CD4-positive, alpha-beta T cell treated with Interleukin-1 beta for 1 hour (primary cell): ENCODE results near the gene FUT9.
A peak's percentile ranks its signal among the peaks of the same experiment; 100 is the strongest.

Experiments
- DNase-seq, 2 donors: peaks; one replicate each; pipeline ENCODE4 v3.0.0-alpha.2; 2020 to 2022

FUT9 gene

DNA sequence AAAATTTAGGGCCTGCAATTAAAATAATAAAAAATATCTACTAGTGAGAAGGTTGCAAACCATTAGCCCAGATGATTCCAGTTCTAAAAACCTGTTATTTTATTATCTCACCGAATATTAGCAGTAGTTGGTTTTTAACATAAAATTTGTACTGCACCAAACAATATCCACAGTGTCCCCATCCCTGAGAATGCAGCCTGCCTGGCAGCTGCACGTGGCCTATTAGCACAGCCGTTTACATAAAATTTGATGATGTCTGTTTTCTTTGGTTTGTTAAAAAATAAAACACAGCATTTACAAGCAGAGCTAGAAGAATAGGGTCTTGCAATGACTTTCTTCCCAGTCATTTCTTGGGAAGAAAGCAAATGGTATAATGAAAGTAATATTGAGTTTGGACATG lies 58.2 kb downstream of the FUT9 start:
- no peak for DNase-seq

DNA sequence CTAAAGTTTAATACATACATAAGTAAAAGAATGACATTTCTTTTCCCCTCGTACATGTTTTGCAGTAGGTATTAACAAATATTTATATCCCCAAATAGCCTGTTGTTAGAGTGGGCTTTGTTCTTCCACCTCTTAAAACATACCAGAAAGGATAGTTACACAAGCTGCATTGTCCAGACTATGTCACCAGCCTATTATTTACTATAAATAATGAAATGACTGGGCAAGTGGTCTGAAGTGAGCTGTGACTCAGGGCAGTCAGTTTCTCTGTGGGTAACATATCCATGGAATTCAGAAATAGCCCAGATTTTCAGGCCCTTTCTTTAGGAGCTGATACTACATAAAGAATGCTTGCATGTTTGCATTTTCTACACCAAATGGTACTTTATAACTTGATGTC lies 60.1 kb downstream of the FUT9 start:
- DNase-seq = no peak

DNA sequence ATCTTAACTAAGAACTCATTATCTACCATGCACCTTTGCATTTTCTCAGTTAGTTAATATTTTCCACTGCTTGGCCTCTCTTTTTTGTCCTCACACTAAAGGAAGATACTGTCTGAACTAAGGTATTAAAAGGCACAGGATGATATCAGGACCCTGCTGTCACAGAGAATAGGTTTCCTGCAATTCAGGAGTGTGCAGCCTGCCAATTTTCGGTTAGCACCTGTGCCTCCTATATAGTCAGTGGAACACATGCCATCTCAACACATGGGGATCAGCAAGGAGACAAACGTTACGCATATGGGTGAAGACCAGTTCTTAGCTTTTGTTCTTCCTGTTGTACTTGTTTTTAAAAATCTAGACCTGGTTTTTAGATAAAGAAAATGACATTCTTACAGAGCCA lies 71.0 kb downstream of the FUT9 start:
- no peak for DNase-seq

DNA sequence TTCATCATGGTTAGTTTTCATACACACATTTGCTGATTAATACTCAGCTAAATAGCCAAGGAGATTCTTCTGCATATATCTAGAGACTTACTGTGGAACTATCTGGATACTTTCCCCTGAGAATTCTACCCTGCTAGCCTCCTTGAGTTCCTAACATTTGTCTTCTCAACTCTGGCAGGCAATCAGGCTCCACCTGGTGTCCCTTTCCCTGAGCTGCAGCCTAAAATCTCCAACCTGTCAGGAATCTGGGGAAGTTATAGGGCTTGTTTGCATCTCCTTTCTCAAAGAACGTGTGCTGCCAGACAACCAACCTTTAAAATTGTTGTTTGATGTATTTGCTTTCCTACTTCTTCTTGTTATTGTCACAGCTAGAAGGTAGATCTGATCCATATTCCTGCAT lies 73.4 kb downstream of the FUT9 start:
- DNase-seq = no peak

DNA sequence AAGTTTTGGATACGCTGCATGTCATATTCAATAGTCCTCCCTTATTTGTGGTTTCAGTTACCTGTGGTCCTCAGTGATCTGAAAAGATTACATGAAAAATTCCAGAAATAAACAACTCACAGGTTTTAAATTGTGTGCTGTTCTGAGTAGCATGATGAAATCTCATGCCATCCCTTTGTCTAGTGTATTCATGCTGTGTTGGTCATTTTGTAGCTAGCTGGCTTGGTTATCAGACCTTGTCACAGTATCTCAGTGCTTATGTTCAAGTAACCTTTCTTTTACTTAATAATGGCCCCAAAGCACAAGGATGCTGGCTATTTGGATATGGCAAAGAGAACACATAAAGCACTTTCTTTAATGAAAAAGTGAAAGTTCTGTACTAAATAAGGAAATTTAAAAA lies 78.3 kb downstream of the FUT9 start:
- no peak for DNase-seq

DNA sequence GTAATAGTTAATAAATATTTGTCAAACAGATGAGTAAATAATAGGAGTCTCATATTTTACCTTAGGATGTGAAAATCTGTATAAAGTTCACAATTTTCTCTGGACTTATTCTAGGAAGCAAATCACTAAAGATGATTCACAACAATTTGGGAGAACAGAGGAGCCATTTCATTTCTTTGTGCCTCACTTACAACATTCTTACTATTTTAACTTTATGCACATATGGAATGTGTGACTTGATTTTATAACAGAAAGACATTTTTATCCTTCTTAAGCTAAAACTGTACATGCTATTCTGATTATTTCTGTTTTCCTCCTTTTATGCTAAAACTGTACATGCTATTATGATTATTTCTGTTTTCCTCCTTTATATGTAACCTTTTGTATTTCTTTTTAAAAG lies 83.3 kb downstream of the FUT9 start:
- no peak for DNase-seq

DNA sequence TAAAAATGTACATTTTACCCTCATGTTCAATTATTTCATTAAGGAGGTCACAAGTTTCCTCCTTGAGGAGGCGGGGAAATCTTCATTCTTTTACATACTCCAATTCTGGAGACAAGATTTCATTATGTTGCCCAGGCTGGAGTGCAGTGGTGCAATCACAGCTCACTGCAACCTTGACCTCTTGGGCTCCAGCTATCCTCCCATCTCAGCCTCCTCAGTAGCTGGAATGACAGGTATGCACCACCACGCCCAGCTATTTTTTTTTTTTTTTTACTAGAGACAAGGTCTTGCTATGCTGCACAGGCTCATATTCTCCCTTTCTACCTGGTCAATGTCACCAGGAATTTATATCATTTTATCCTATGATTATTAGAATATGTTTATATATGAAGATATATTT lies 85.8 kb downstream of the FUT9 start:
- DNase-seq = no peak

DNA sequence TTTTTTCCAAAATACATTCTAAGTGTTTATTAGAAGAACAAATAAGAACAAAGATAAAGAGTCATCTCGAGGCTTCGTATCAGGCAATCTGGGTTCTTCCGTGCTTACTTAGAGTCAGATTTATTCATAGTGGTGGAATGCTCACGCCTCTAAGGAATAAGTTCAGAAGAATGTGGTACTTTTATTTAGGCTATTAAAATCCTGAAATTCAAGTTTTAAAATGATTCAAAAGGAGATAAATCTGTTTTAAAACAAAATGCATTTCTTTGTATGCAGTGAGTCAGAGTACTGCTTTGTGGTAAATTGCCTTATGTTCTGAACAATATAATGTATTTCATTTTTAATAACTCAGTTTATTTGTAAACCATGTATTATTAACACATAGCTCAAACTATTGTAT lies 89.1 kb downstream of the FUT9 start:
- DNase-seq = no peak

DNA sequence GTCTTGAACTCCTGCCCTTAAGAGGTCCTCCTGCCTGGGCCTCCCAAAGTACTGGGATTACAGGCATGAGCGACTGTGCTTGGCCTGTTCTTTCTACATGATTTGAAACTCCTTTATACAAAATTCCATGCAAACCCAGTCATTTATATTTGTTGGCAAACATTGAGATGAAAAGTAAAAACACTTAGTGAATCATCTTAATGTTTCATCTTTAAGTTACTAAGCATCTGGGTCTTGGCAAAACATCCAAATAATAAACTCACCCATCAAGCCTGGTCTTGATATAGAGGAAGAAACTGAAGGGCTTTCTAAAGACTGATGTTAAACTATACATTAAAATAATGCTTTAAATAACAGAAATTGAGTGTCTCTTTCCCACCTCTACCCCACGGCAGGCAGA lies 95.1 kb downstream of the FUT9 start:
- DNase-seq = no peak

DNA sequence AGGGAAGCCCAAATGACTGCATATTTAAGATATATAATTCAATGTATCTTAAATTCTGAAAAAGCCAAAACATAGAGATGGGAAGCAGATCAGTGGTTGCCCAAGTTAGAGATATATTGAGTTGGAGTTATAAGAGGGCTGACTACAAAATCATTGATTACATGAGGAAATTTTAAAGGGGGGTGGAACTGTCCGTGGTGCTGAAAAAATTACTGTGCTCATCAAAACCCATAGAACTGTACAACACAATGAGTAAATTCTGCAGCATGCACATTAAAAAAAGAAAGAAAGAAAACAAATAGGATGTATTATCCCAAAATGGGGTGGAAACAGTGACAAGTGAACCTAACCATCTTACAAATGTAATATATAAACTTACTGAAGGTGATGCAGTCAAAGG lies 100.9 kb downstream of the FUT9 start:
- no peak for DNase-seq

DNA sequence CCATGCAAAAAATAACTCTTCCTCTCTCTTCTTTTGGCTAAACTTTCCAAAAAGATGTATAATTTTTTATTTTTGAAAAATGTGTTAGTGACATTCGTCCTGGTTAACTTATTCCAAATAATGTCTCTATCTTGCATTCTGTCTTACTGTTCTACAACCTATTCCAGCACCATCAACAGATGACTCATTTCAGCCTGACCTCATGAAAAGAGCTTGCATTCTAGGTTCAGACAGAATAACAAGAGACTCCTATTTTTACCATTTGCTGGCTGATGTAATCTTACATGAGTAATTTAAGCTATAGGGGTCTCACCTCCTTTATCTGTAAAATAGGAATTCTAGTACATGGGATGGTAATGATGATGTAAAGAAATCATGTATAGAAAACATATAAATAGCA lies 109.0 kb downstream of the FUT9 start:
- no peak for DNase-seq

DNA sequence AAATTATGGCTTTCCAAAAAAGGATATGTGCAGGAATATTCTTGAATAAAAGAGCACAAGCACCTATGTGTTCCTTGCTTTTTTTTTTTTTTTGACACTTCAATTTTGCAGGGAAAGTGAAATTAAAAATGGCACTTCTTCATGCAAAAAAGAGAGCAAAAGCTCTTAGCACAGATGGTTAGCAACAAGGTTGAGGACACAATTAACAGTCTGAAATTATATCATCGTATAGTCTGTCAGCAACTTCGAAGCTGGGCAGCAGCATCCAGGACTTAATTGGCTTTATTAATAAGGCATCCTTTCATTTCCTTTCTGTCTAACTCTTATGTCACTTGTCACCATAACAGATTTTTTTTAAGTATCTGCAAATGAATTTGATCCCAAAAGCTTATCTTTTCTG lies 122.6 kb downstream of the FUT9 start:
- DNase-seq = no peak

DNA sequence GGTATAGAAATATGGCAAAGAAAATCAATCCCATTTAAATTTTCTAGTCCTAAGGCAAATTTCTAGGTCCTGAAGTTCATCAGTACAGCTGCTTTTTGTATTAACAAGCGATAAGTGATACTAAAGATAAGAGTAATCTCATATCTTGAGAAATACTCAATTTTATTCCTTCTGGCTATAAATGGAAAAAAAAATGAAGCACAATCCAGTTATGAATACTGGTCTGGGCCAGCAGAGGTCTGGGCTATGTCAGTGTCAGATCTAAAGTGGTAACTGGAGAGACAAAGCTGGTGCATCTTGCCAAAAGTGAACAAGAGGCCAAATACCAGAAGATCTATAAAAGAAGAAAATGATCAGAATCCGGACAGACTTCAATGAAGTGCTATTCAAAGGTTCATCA lies 126.4 kb downstream of the FUT9 start:
- no peak for DNase-seq

DNA sequence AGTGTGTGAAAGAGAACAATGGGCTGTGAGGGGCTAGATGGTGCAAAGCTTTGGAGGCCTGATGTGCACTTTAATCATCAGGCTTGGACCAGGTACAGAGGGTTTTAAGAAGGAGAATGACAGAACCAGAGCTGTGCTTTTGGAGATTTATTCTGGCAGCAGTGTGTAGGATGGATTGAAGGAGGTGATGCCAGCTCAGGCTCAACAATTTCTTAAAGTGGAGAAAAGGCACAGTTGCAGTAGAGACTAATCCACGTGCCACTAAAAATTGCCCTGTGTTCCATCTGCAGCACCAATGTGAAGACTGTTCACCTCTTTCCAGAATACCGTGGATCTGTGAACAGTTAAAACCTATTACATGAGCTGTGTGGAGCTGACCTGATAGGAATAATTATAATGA lies 134.7 kb downstream of the FUT9 start:
- DNase-seq = no peak

DNA sequence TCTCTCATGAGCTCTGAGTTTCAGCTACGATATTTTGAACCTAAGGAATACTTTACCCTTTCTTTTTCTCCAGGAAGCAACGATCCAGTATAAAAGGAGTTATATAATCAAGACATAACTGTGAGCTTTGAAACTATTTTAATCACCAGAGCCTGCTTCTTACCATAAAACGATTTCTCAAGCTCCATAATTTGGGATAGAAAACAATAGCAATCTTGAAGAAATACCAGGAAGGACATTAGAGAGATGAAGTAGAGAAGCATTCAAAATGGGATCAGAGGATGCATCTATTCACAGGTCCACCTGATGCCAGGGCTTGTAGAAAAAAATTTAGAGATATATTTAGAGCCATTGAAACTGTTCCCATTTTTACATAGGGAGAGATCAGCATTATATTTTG lies 135.9 kb downstream of the FUT9 start:
- no peak for DNase-seq

DNA sequence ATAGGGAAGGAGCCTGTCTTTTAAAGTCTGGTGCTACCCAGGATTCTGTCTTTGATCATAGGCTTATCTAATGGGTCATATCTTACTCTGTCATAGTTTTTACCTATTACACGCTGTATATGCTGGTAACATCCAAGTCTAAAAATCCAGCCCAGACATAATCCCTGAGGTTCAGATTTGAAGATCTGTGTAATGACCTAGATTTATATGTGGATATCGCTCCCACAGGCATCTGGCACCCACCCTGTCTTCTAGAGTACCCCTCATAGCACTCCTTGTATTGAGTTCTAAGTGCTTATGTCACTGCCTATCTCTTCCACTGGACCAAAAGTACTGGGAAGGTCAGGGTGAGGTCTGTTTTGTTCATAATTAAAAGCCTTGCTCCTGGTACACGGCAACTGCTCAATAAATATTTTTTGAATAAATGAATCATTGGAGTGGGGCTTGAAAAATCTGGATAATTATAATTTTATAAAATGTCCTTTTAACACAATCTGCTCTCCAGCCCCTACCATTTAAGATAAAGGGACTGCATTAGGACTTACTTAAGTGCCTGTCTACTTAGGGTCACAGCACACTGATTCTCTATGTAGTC lies 136.4 kb downstream of the FUT9 start:
- DNase-seq = no peak

DNA sequence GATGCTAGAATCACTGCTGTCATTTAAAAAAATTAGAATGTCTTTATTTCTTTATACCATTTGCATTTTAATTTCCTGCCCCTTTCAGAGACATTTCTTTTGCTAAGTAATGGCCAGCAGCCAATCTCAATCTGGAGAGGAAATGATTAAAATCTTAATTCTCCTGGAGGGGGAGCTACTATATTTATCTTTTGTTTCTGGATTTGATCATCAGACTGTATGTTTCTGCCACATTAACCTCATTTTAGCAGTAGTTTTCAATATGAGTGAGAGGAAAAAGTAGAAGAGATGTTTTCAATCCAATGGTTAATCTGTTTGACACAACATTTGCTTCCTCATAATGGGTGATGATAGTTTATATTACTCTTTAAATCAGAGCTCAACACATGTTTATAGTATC lies 138.0 kb downstream of the FUT9 start:
- no peak for DNase-seq

DNA sequence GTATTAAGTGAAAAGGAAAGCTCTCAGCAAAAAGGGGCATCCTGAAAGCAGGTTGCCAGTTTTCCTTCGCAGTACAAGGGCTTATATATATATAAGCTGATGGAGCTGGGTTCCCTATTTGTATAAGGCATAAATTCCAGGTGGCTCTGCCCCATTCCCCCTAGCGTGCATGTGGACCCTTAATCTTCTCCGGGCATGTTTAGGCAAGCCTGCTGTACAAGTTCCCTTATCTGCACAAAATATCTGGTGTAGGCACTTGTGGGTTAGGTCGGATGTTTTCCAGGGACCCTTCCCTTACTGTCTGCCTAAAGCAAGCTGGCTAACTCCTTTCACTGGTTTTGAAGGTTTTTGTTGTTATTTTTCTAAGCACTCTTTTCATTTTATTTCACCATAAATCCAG lies 140.7 kb downstream of the FUT9 start:
- DNase-seq = no peak

DNA sequence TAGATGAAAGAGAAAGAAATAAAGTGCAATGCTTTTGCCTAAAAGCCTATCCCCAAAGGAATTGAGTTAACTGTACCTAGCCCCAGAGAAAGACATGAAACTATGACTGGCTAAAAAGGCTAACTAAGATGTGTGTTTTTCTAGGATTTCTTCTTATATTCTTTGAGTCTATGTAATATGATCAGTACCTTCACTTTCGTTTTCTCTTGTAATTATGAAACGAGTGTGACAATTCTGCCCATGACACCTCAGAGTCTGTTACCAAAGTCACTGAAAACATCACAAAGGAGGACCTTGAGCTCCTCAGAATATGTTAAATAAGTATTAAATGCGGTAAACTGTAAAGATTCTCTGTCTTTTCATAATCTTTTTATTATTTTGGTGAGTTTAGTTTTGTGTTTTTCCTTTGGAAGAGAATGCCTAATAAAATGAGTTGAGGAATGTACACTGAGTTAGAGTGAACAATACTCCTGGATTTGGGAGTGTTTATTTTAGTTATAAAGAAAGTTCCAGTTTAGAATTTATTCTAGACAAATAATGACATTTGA lies 141.3 kb downstream of the FUT9 start:
- peak in 1 of 2 donors; percentile 11 for DNase-seq

DNA sequence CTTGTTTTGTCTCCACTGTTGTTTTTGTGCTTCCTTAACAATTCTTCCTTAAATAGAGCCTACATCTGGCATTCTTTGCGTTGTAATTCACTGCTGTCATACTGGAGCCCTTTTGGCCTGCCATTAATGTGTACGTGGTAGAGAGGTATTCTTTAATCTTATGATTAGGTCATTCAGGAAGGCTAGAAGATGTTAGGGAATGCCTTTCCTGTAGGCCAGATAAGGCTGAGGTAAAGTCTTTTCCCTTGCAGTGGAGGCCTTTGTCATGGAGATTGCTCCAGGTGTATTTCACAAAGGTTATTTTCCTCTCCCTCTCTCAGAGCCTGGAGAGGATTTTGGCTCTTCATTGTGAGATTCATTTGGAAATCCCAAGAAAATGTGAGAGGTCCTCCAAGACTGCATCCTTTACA lies 146.9 kb downstream of the FUT9 start:
- no peak for DNase-seq

DNA sequence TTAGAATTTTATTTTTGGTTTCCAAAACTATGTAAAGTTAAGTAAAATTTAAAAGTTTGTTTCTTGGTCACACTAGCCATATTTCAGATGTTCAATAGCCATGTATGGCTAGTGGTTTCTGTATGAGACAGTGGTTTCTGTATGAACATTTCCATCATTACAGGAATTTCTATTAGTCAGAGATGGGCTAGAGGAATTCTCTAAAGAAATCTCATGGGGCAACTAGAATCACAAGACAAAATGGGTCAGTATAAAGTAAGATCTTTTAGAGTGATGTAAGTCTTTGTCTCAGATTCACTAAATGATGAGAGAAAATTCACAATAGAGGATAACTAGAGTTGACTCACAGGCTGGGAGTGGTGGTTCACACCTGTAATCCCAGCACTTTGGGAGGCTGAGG lies 149.0 kb downstream of the FUT9 start:
- no peak for DNase-seq

DNA sequence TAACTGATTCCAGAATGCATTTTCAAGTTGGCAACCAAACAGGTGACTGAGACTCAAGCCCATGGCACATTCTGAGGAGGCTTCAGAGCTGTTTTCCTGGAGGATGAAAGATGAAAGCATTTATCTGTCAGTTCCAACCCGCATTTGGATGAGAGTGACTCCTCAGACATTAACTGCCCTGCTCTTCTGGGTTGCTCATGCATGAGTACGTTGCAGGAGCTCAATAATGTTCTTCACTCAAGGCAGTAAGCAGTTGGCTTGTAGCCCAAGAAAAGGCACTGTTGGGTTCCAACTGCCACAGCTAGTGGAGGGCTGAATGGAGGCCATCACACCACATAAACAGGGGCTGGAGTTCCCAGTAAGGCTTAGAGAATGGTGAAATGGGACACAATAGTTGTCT lies 155.3 kb downstream of the FUT9 start:
- DNase-seq = no peak

DNA sequence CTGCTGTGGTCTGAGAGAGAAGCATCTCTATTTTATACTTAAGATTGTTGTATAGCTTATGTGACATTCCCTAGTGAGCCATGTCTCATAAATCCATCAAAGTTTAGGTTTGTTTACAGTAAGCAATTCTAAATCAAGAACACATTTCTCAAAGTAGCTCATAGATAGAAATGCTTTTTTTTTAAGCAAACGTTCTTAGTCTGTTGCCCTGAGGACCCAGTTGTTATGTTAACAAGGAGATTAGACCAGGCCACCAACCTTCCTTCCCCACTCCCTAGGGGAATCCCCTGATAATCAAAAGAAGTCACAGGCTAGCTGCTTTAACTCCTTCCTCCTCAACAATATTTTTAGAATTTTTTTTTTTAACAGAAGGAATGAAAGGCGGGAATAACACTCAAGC lies 169.0 kb downstream of the FUT9 start:
- no peak for DNase-seq

DNA sequence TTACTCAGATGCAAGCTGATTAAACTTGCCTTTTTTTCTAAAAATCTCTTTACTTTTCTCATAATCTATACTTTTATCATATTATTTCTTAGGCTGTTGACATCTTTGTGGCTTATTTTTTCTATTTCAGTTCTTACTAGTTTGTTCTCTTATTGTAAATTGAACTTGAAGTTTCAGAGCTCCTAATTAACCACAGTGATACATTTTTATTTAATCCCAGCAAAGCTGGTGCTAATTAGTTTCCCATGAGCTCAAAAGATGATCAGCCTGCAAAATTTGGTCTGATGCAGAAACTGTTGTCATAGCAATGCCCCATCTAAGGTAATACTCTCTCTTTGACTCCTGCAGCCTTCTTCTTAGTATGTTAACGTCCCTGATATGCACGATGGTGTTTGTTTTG lies 170.3 kb downstream of the FUT9 start:
- DNase-seq = no peak

DNA sequence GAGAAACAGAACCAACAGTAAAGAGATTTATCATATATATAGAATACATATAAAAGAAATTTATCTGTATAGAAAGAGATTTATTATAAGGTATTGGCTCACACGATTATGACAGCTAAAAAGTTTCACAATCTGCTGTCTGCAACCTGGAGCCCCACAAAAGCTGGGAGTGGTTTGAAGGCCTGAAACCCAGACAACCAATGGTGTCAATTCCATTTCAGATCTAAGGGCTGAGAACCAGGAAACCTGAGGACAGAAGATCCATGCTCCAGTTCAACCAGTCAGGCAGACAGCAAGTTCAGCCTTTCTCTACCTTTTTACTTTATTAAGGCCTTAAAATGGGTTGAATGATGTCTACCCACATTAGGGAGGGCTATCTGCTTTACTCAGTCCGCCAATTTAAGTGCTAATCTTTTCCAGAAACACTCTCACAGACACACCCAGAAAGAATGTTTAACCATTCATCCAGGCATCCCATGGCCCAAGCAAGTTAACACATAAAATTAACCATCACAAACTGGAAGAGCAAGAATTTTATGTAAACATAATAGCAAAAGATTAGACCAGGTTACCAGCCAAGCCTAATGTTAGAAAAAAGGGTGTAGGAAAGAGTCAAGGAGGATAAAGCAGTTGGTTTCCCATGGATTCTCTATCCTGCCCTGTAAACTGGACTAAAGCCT lies 170.9 kb downstream of the FUT9 start:
- no peak for DNase-seq
